ENCODE data around the gene BCOR. TPM values are rescaled to one million over a fixed set of nuclear protein-coding genes. Genes with fewer than 3 reads are reported as not detected.

The BCOR gene
- total RNA-seq, 4 donors from 2014 or later: 19.8 to 32.2 (median 26.0) TPM

DNA sequence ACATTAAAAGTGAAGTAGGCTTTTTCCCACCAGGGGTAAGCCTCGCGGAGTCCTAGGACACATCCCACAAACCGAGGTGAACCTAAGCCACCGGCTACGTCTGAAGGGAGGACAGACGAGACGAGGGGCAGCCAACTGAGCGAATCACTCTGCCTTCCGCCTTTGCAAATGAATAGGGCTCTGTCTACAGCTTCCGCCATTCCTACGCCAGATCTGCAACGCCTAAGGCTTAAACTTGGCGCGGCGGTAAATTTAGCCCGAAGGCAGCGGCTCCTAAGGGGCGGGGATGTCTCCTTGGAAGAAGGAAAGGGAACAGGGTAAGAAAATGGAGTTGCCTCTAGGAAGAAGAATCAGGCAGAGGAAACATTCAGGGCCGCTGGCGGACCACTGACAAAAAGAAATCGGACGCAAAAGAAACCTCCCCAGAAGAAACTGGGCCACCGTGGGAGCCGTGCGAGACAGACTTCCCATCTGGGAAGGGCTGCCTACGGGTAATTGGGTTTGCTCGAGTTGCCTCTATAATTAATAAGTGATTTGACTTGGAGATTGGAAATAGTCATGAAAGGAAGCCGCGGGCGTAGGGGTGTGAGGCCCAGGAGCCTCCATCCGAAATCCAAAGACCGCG, 90.5 kb downstream of the BCOR start:
- Histone ChIP-seq H3K27me3 (no peaks in the 10 kb centered on the region), H3K4me1 (peaks cover 0 to 12% (median 5%) of the 10 kb centered on the region in 4 donors), H3K27ac (no peak overlapping the region), H3K36me3 (no peaks in the 10 kb centered on the region), H3K9me3 (no peaks in the 10 kb centered on the region), H3K4me3 (no peak overlapping the region)
- DNase-seq: no peak
- TF ChIP-seq POLR2A (IDR thresholded peaks at IDR 0.05): no peak
- no peak for TF ChIP-seq CTCF (IDR thresholded peaks at IDR 0.05)

DNA sequence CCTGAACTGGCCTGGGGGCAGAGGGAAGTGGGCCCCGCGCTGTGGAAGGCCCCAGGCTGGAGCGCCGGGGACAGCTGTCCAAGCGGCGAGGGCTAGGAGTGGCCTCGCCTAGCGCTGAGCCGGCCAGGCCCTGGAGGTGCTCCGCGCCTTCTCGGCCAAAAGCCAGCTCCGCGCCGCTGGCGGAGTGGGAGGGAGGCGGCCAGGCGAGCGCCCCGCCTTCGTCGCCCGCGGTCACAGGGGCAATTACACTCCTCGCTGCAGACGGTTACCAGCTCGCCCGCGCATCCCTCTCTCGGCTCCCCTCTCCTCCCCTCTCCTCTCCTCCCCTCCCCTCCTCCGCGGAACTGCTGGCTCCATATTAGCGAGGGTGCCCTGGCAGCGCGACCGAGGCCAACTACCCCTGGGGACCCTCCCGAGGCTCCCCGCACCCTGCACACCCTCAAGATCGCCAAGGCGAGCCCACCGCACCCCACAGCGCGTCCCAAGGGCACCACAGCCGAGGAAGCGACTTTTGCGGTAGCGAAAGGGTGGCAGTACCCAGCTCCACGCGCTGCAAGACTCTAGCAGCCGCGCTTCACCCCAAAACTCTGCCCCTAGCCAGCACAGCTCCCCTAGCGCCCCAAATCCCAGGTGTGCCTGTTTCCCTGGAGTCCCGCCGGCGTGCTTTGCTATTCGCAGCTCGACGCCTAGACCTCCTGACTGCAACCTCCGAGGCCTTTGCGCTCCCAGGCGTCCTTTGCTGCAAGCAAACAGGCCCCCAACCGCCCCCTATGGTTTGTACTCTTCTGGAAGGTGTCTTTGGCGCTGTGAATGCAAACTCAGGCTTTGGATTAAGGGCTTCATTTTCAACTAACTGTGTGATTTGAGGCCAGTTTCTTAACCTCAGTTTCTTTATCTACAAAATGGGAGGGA, 91.4 kb downstream of the BCOR start:
- Histone ChIP-seq H3K27me3 (no peaks in the 10 kb centered on the region), H3K27ac (no peak overlapping the region), H3K9me3 (no peaks in the 10 kb centered on the region), H3K4me1 (peaks cover 0 to 11% (median 5%) of the 10 kb centered on the region in 4 donors), H3K4me3 (peak overlapping the region in 3 of 4 donors; percentile 12 to 33 (median 31)), H3K36me3 (no peaks in the 10 kb centered on the region)
- DNase-seq: peak in 2 of 3 donors; percentile 61 to 69
- TF ChIP-seq POLR2A (IDR thresholded peaks at IDR 0.05) (no peak), CTCF (IDR thresholded peaks at IDR 0.05) (no peak)

DNA sequence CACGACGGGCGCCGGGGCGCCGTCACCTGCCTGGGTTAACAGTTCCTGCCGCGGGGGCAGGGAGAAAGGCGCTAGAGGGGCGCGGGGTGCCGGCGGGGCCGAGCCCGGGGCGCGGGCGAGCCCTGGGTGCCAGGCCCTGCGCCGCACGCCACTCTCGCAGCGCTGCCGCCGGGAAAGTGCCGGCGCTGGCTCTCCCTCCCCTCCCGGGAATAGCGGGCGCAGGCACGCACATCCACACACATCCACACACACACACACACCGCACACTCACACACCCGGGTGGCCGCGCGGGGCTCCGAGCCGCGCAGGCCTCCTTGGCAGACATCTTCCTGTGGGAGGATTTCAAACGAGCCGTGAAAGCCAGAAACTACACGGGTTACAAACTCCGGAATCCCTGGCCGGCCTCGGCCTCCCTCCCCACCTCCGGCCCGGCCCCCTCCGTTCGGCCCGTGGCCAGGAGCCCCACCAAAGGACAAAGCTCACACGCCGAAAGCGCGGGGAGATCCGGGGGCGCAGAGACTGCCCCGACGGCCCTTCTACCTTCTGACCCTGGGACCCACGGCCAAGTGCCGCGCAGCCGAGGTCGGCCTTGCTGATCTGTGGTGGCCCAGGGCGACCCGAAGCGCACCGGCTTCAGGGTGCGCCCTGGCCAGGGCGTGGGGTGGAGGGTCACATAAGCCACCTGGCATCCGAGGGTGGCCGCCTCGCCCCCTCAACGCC, 92.3 kb downstream of the BCOR start:
- peak overlapping the region in 1 of 4 donors; percentile 31 for H3K27ac ChIP-seq
- no peaks in the 10 kb centered on the region for H3K36me3 ChIP-seq
- H3K4me1 ChIP-seq: peaks cover 0 to 11% (median 5%) of the 10 kb centered on the region in 4 donors
- no peaks in the 10 kb centered on the region for H3K27me3 ChIP-seq
- no peak for TF ChIP-seq POLR2A (IDR thresholded peaks at IDR 0.05)
- no peak for TF ChIP-seq CTCF (IDR thresholded peaks at IDR 0.05)
- DNase-seq: peak in 1 of 3 donors; percentile 48
- no peaks in the 10 kb centered on the region for H3K9me3 ChIP-seq
- peak overlapping the region in 3 of 4 donors; percentile 27 to 33 (median 31) for H3K4me3 ChIP-seq

DNA sequence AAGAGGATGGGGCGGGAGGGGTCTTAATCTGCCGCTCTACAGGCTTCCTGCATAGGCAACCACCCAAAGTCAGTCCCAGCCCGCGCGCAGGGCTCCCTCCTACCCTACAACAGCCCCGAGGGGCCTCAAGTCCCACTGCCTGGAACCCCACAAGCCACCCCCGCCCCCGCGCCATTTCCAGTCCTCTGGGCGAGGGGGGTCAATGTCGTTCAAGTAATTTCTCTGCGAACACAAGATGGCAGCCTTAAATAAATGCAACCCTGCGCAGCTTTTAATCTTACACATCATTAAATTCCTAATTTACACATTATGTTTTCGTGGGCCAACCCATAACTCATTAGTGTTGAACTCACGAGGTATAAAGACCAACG, 92.9 kb downstream of the BCOR start:
- Histone ChIP-seq H3K4me1 (peaks cover 0 to 11% (median 5%) of the 10 kb centered on the region in 4 donors), H3K27me3 (no peaks in the 10 kb centered on the region), H3K36me3 (no peaks in the 10 kb centered on the region), H3K27ac (no peak overlapping the region), H3K4me3 (peak overlapping the region in 3 of 4 donors; percentile 27 to 33 (median 31)), H3K9me3 (no peaks in the 10 kb centered on the region)
- DNase-seq: no peak
- TF ChIP-seq POLR2A (IDR thresholded peaks at IDR 0.05): no peak
- TF ChIP-seq CTCF (IDR thresholded peaks at IDR 0.05): no peak

DNA sequence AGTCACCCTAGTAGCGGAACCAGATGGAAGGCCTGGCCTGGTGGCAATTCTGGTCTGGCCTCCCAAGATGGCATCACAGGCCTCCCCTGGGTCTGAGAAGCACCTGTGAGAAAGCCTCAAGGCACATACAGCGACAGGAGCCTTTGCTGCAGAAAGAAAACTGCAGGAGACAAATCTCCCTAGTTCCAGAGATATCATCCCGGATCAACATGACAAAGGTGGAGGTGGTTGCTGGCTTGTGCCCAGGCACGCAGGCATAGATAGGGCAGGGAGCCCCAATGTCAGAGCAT, 93.6 kb downstream of the BCOR start:
- no peak for TF ChIP-seq CTCF (IDR thresholded peaks at IDR 0.05)
- TF ChIP-seq POLR2A (IDR thresholded peaks at IDR 0.05): no peak
- no peaks in the 10 kb centered on the region for H3K27me3 ChIP-seq
- no peak overlapping the region for H3K27ac ChIP-seq
- no peaks in the 10 kb centered on the region for H3K9me3 ChIP-seq
- no peak overlapping the region for H3K4me3 ChIP-seq
- H3K4me1 ChIP-seq: peaks cover 0 to 11% (median 5%) of the 10 kb centered on the region in 4 donors
- DNase-seq: no peak
- H3K36me3 ChIP-seq: no peaks in the 10 kb centered on the region
